Mucosa of descending colon (tissue), 3 donors: ENCODE measurements around the gene CACNA2D3. TPM values are rescaled to one million over a fixed set of nuclear protein-coding genes. Genes with fewer than 3 reads are reported as not detected.

Experiments used
- ATAC-seq: fragments of 200-7000 bp; cut with Tn5 transposase; one replicate; pipeline ENCODE4 v1.9.1; 2020; ENCODE audit warnings: mild to moderate bottlenecking, moderate library complexity
- DNase-seq, 3 donors: peaks; one replicate each; pipeline ENCODE4 v3.0.0-alpha.2; 2020
- H3K36me3 ChIP-seq: fragments of 200-600 bp; one replicate; pipeline ENCODE4 v1.8.0; 2021; ENCODE audit warnings: low read depth, mild to moderate bottlenecking
- H3K4me1 ChIP-seq: fragments of 200-600 bp; one replicate; pipeline ENCODE4 v1.8.0; 2021; ENCODE audit warnings: low read depth, mild to moderate bottlenecking
- H3K4me3 ChIP-seq: fragments of 200-600 bp; one replicate; pipeline ENCODE4 v1.8.0; 2021; ENCODE audit warnings: mild to moderate bottlenecking
- H3K9me3 ChIP-seq: fragments of 200-600 bp; one replicate; pipeline ENCODE4 v1.8.0; 2021; ENCODE audit warnings: mild to moderate bottlenecking
- CTCF ChIP-seq: fragments of 200-600 bp; IDR thresholded peaks from one replicate; pipeline ENCODE4 v1.8.0; 2022; ENCODE audit warnings: antibody characterized with exemption, mild to moderate bottlenecking
- intact Hi-C, 2 donors: fragments of 100-400 bp; cut with DNase I in 1 of 2; cut with micrococcal nuclease in 1 of 2; formaldehyde crosslinking; loops; one replicate each; pipeline versions ENCODE4 v1.11.0 to v1.11.1; 2022; cut with DNase I, micrococcal nuclease
- total RNA-seq, 3 donors: library from RNA; stranded (reverse); fragmentation: NEBNext Ultra II Directional in 2 of 3; extraction: Animal tissue kit (Norgen Biotek cat#: 25700) in 2 of 3; gene quantifications; one replicate each; pipeline versions ENCODE4 v1.2.1 to v1.2.4, GENCODE V29; 2021 to 2023
- donor health status: DM: no; HTN: no; CAD: no; lungs with moderate emphysema.
- donor health status: DM: no; HTN: no; CAD: no.
- donor health status: DM: no; HTN: yes; CAD: no.

CACNA2D3 gene
- total RNA-seq, 3 donors from 2014 or later, result 0.34 to 3.5 (median 0.55) TPM

- no peak for TF ChIP-seq CTCF
- Histone ChIP-seq H3K9me3 (no peaks in the 10 kb centered on the region), H3K36me3 (no peaks in the 10 kb centered on the region), H3K4me1 (no peaks in the 10 kb centered on the region), H3K4me3 (no peak overlapping the region)
- no peak for DNase-seq
- no peak for ATAC-seq
- intact Hi-C loops, result no loop called here
Measured at GRCh38 chr3:54777141-54777540, 654.8 kb downstream of the CACNA2D3 start.

- ATAC-seq, result no peak
- no peak overlapping the region for H3K4me3 ChIP-seq
- no peaks in the 10 kb centered on the region for H3K4me1 ChIP-seq
- intact Hi-C loops, result no loop called here
- no peaks in the 10 kb centered on the region for H3K9me3 ChIP-seq
- DNase-seq, result no peak
- no peak for TF ChIP-seq CTCF
- no peaks in the 10 kb centered on the region for H3K36me3 ChIP-seq
Measured at GRCh38 chr3:54780336-54780735, 658.0 kb downstream of the CACNA2D3 start.

- DNase-seq, result no peak
- TF ChIP-seq CTCF, result no peak
- ATAC-seq, result no peak
- no peaks in the 10 kb centered on the region for H3K9me3 ChIP-seq
- no peak overlapping the region for H3K4me3 ChIP-seq
- intact Hi-C loops, result no loop called here
- no peaks in the 10 kb centered on the region for H3K4me1 ChIP-seq
- no peaks in the 10 kb centered on the region for H3K36me3 ChIP-seq
Measured at GRCh38 chr3:54781728-54782127, 659.4 kb downstream of the CACNA2D3 start.

GRCh38 chr3:54783611-54784010 lies 661.3 kb downstream of the CACNA2D3 start:
- intact Hi-C loops, result no loop called here
- no peak for TF ChIP-seq CTCF
- no peaks in the 10 kb centered on the region for H3K9me3 ChIP-seq
- no peak for ATAC-seq
- no peak for DNase-seq
- no peaks in the 10 kb centered on the region for H3K4me1 ChIP-seq
- H3K4me3 ChIP-seq, result no peak overlapping the region
- H3K36me3 ChIP-seq, result no peaks in the 10 kb centered on the region

GRCh38 chr3:54784021-54784420 lies 661.7 kb downstream of the CACNA2D3 start:
- no peak overlapping the region for H3K4me3 ChIP-seq
- no peaks in the 10 kb centered on the region for H3K4me1 ChIP-seq
- intact Hi-C loops, result no loop called here
- H3K36me3 ChIP-seq, result no peaks in the 10 kb centered on the region
- DNase-seq (peak in 2 of 3 donors; percentile 60 to 64), ATAC-seq (peak; percentile 65)
- no peaks in the 10 kb centered on the region for H3K9me3 ChIP-seq
- TF ChIP-seq CTCF, result no peak

GRCh38 chr3:54785976-54786375 lies 663.6 kb downstream of the CACNA2D3 start:
- no peak overlapping the region for H3K4me3 ChIP-seq
- H3K36me3 ChIP-seq, result no peaks in the 10 kb centered on the region
- no peaks in the 10 kb centered on the region for H3K9me3 ChIP-seq
- ATAC-seq, result no peak
- intact Hi-C loops, result no loop called here
- no peak for TF ChIP-seq CTCF
- DNase-seq, result no peak
- no peaks in the 10 kb centered on the region for H3K4me1 ChIP-seq
